ENCODE measurements around the gene BRCC3. TPM values are rescaled to one million over a fixed set of nuclear protein-coding genes. Genes with fewer than 3 reads are reported as not detected.

The BRCC3 gene
- total RNA-seq, 1 experiment from 2014 or later = 37.4 TPM

DNA sequence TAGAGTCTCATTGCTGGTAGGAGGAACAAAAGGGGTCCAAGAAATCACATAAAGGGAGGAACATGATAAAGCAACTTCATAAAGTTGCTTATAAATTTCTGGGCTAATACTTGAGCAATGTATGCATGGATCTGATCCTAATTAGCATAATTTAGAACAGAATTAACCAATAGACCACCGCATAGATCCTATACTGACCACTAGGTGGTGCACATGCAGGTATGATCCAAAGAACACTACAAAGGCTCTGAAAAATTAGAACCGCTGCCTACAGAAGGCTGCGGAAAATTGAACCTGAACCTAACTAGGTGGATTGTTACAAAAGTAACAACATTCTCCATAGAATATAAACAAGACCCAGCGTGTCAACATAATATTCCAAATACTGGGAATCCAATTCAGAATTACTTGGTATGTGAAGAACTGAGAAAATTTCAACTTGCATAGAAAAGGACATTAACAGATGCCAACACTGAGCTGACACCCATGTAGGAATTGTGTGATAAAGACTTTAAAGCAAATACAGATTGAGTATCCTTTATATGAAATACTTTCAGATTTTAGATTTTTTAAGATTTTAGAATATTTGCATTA, 23.3 kb downstream of the BRCC3 start:
- peaks cover 2% of the 10 kb centered on the region; the same call in 1 of the 2 replicates for H3K36me3 ChIP-seq (ENCODE audit: control insufficient read depth, insufficient read depth, low read length)
- peak; percentile 89 for ATAC-seq
- no peaks in the 10 kb centered on the region for H3K9me3 ChIP-seq (ENCODE audit: control insufficient read depth, insufficient read depth, low read depth, low read length)
- TF ChIP-seq SIN3A (IDR thresholded peaks at IDR 0.05; ENCODE audit: borderline replicate concordance, insufficient read depth, low read depth, low read length) (no peak), CTCF (IDR thresholded peaks at IDR 0.05) (peak; percentile 75; the same call in 1 of the 2 replicates)
- BruUV-seq (replicated peaks) = no TSS peak
- in situ Hi-C loops (cut with HindIII; ENCODE audit: low pct_unique_long_range_greater_than_20kb, low sequenced_read_pairs) = no loop called here
- DNase-seq (ENCODE audit: low read depth, low spot score) = no peak
- no peaks in the 10 kb centered on the region for H3K27me3 ChIP-seq (ENCODE audit: control insufficient read depth, insufficient read depth, low read length)
- no peak overlapping the region for H3K27ac ChIP-seq (ENCODE audit: low read length)
- ChIA-PET POLR2A (interaction anchor here (0.7 kb wide), 1 partner anchor 68 kb away, joined by 3 read pairs; the partner anchor contains the start of gene FUNDC2), CTCF (interaction anchor here (0.6 kb wide), 2 partner anchors 10 to 311 kb away, joined by 3 read pairs; no protein-coding TSS in a partner anchor)
- intact Hi-C loops (cut with micrococcal nuclease; ENCODE audit: unreplicated experiment) = loop anchor here (10.0 kb wide), 2 partner anchors 120 to 730 kb away; partner anchors contain the start of gene VBP1
- H3K4me1 ChIP-seq (ENCODE audit: control insufficient read depth, insufficient read depth, low read length) = no peaks in the 10 kb centered on the region
- no peak overlapping the region for H3K4me3 ChIP-seq (ENCODE audit: low read depth in 2 of 2, low read length in 2 of 2)

- Histone ChIP-seq H3K9me3 (ENCODE audit: control insufficient read depth, insufficient read depth, low read depth, low read length) (no peaks in the 10 kb centered on the region), H3K27me3 (ENCODE audit: control insufficient read depth, insufficient read depth, low read length) (no peaks in the 10 kb centered on the region), H3K27ac (ENCODE audit: low read length) (no peak overlapping the region), H3K4me3 (ENCODE audit: low read depth in 2 of 2, low read length in 2 of 2) (no peak overlapping the region), H3K4me1 (ENCODE audit: control insufficient read depth, insufficient read depth, low read length) (no peaks in the 10 kb centered on the region), H3K36me3 (ENCODE audit: control insufficient read depth, insufficient read depth, low read length) (peaks cover 4% of the 10 kb centered on the region; the same call in 1 of the 2 replicates)
- POLR2A ChIA-PET = no interaction called here
- CTCF ChIA-PET = no interaction called here
- TF ChIP-seq CTCF (IDR thresholded peaks at IDR 0.05) = no peak
- no peak for TF ChIP-seq TCF7L2 (IDR thresholded peaks at IDR 0.05; ENCODE audit: low read depth, low read length)
- no peak for TF ChIP-seq SIN3A (IDR thresholded peaks at IDR 0.05; ENCODE audit: borderline replicate concordance, insufficient read depth, low read depth, low read length)
- no peak for TF ChIP-seq POLR2AphosphoS5 (IDR thresholded peaks at IDR 0.05; ENCODE audit: low read depth, low read length)
- no peak for TF ChIP-seq REST (IDR thresholded peaks at IDR 0.05; ENCODE audit: insufficient read depth in 1 of 2, low read depth in 2 of 2, low read length in 1 of 2)
- no peak for ATAC-seq
- in situ Hi-C loops (cut with HindIII; ENCODE audit: low pct_unique_long_range_greater_than_20kb, low sequenced_read_pairs) = no loop called here
- DNase-seq (ENCODE audit: low read depth, low spot score) = no peak
- intact Hi-C loops (cut with micrococcal nuclease; ENCODE audit: unreplicated experiment) = no loop called here
- no TSS peak for BruUV-seq (replicated peaks)
Measured at GRCh38 chrX:155105919-155106318, 34.6 kb downstream of the BRCC3 start.
